CD4-positive, alpha-beta T cell treated with Interleukin-6 at 100 ng/mL for 8 hours (primary cell): ENCODE data around the gene PIGX.

ENCODE experiments used
- DNase-seq: peaks from one replicate; pipeline ENCODE4 v3.0.0-alpha.2; 2020; ENCODE audit warnings: mixed read lengths, low spot score

The PIGX gene

GRCh38 chr3:196711838-196712513 lies at the start of gene PIGX, which contains the start of gene CEP19:
Gene PIGX (plus strand): TSS chr3:196712377.
Gene CEP19 (minus strand): TSS chr3:196712250. CDS start chr3:196708657, 3,593 bp downstream.
- DNase-seq = peak; percentile 88

GRCh38 chr3:196662711-196663571 lies 49.2 kb upstream of the PIGX start:
- DNase-seq = no peak

- DNase-seq = no peak
Observed at GRCh38 chr3:196666001-196666867, 45.9 kb upstream of the PIGX start.

GRCh38 chr3:196667056-196667825 lies 44.9 kb upstream of the PIGX start:
- DNase-seq = no peak

GRCh38 chr3:196670339-196670738 lies 41.8 kb upstream of the PIGX start:
- DNase-seq = peak; percentile 18

GRCh38 chr3:196673632-196674031 lies 38.5 kb upstream of the PIGX start:
- no peak for DNase-seq

- no peak for DNase-seq
Observed at GRCh38 chr3:196677353-196677752, 34.8 kb upstream of the PIGX start.

- DNase-seq = no peak
Observed at GRCh38 chr3:196677931-196678330, 34.2 kb upstream of the PIGX start.

GRCh38 chr3:196684548-196685407 lies 27.4 kb upstream of the PIGX start:
- DNase-seq = peak; percentile 65

- DNase-seq = no peak
Observed at GRCh38 chr3:196686436-196686835, 25.7 kb upstream of the PIGX start.

GRCh38 chr3:196688349-196688748 lies 23.8 kb upstream of the PIGX start:
- DNase-seq = no peak

- DNase-seq = no peak
Observed at GRCh38 chr3:196689941-196690660, 22.1 kb upstream of the PIGX start.

- DNase-seq = no peak
Observed at GRCh38 chr3:196691386-196691785, 20.8 kb upstream of the PIGX start.

GRCh38 chr3:196694202-196694638 lies 18.0 kb upstream of the PIGX start:
- peak; percentile 23 for DNase-seq

- DNase-seq = no peak
Observed at GRCh38 chr3:196694941-196695848, 17.0 kb upstream of the PIGX start.

- no peak for DNase-seq
Observed at GRCh38 chr3:196695849-196696226, 16.3 kb upstream of the PIGX start.

- DNase-seq = no peak
Observed at GRCh38 chr3:196697270-196697669, 14.9 kb upstream of the PIGX start.

GRCh38 chr3:196699749-196700148 lies 12.4 kb upstream of the PIGX start:
- DNase-seq = no peak

- no peak for DNase-seq
Observed at GRCh38 chr3:196700801-196701200, 11.4 kb upstream of the PIGX start.
